ENCODE measurements around the gene ADAM11.

ADAM11 gene

DNA sequence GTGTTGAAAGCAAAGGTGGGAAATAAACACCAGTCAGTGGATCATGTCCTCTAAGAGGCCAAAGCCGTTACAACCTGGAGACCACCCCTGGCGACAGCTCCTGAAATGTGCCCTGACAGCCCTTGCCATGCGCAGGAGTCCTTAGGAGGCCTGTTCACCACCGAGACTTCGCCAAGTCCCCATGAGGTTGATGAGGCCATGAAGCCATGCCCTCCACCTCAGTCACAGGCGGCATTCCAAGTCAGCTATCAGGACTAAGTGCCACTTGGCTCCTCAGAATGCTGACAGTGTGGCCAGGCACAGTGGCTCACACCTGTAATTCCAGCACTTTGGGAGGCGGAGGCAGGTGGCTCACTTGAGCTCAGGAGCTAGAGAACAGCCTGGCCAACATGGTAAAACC is 27.1 kb downstream of the ADAM11 start:
- Histone ChIP-seq H3K36me3 (ENCODE audit: low read length) (no peaks in the 10 kb centered on the region), H3K9me3 (ENCODE audit: insufficient read depth, low read length) (no peaks in the 10 kb centered on the region), H3F3A (ENCODE audit: insufficient read depth) (no peaks in the 10 kb centered on the region), H4K20me1 (ENCODE audit: low read depth, low read length) (no peaks in the 10 kb centered on the region), H3K27ac (ENCODE audit: low read depth, low read length) (no peak overlapping the region), H3K79me2 (ENCODE audit: insufficient read depth, low read length) (no peaks in the 10 kb centered on the region), H3K9me2 (replicated peaks; ENCODE audit: insufficient read depth, low read length) (no peaks in the 10 kb centered on the region), H2AFZ (ENCODE audit: low read depth, low read length, severe bottlenecking) (no peak overlapping the region), H3K4me2 (ENCODE audit: low read depth, low read length, poor library complexity, severe bottlenecking) (no peak overlapping the region), H3K9ac (ENCODE audit: low read length) (no peak overlapping the region), H3K4me3 (ENCODE audit: insufficient read depth, low read length, poor library complexity, severe bottlenecking) (no peak overlapping the region), H3K27me3 (ENCODE audit: low read length) (no peaks in the 10 kb centered on the region)
- TF ChIP-seq EZH2phosphoT487 (conservative IDR thresholded peaks at IDR 0.05; ENCODE audit: low read length) = no peak
- TF ChIP-seq, protein P1, sequence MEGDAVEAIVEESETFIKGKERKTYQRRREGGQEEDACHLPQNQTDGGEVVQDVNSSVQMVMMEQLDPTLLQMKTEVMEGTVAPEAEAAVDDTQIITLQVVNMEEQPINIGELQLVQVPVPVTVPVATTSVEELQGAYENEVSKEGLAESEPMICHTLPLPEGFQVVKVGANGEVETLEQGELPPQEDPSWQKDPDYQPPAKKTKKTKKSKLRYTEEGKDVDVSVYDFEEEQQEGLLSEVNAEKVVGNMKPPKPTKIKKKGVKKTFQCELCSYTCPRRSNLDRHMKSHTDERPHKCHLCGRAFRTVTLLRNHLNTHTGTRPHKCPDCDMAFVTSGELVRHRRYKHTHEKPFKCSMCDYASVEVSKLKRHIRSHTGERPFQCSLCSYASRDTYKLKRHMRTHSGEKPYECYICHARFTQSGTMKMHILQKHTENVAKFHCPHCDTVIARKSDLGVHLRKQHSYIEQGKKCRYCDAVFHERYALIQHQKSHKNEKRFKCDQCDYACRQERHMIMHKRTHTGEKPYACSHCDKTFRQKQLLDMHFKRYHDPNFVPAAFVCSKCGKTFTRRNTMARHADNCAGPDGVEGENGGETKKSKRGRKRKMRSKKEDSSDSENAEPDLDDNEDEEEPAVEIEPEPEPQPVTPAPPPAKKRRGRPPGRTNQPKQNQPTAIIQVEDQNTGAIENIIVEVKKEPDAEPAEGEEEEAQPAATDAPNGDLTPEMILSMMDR (IDR thresholded peaks at IDR 0.05; ENCODE audit: insufficient read depth, low read length, poor library complexity, severe bottlenecking) = no peak

DNA sequence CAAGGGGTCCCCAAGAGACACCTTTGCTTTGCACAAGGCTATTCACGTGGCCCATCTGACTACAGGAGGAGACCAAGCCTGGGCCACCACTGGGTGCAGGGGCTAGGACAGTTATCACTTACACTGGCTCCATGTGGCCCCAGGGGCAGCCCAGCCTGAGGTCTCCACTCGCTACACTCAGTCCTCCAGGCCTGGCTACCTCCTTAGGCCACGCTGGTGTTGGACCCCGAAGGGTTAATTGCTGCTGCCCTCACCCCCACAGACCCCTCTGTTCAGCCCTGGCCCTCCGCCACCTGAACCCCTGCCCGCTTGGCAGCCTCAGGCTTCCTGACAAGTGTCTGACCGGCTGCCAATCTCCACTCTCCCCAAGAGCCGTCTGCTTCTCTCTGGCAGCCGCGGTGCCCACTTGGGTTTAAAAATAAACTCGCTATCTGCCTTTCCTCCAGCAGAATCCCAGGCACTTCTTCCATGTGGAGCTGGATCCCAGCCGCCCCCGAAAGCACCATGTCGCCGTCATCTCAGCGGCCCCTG is 27.8 kb downstream of the ADAM11 start:
- TF ChIP-seq, protein P1 (IDR thresholded peaks at IDR 0.05; ENCODE audit: insufficient read depth, low read length, poor library complexity, severe bottlenecking) = no peak
- TF ChIP-seq EZH2phosphoT487 (conservative IDR thresholded peaks at IDR 0.05; ENCODE audit: low read length) = no peak
- Histone ChIP-seq H3F3A (ENCODE audit: insufficient read depth) (no peaks in the 10 kb centered on the region), H3K9me3 (ENCODE audit: insufficient read depth, low read length) (no peaks in the 10 kb centered on the region), H3K27me3 (ENCODE audit: low read length) (no peaks in the 10 kb centered on the region), H4K20me1 (ENCODE audit: low read depth, low read length) (no peaks in the 10 kb centered on the region), H3K9ac (ENCODE audit: low read length) (no peak overlapping the region), H3K4me2 (ENCODE audit: low read depth, low read length, poor library complexity, severe bottlenecking) (no peak overlapping the region), H3K36me3 (ENCODE audit: low read length) (no peaks in the 10 kb centered on the region), H3K4me3 (ENCODE audit: insufficient read depth, low read length, poor library complexity, severe bottlenecking) (no peak overlapping the region), H3K27ac (ENCODE audit: low read depth, low read length) (no peak overlapping the region), H2AFZ (ENCODE audit: low read depth, low read length, severe bottlenecking) (no peak overlapping the region), H3K9me2 (replicated peaks; ENCODE audit: insufficient read depth, low read length) (no peaks in the 10 kb centered on the region), H3K79me2 (ENCODE audit: insufficient read depth, low read length) (no peaks in the 10 kb centered on the region)

DNA sequence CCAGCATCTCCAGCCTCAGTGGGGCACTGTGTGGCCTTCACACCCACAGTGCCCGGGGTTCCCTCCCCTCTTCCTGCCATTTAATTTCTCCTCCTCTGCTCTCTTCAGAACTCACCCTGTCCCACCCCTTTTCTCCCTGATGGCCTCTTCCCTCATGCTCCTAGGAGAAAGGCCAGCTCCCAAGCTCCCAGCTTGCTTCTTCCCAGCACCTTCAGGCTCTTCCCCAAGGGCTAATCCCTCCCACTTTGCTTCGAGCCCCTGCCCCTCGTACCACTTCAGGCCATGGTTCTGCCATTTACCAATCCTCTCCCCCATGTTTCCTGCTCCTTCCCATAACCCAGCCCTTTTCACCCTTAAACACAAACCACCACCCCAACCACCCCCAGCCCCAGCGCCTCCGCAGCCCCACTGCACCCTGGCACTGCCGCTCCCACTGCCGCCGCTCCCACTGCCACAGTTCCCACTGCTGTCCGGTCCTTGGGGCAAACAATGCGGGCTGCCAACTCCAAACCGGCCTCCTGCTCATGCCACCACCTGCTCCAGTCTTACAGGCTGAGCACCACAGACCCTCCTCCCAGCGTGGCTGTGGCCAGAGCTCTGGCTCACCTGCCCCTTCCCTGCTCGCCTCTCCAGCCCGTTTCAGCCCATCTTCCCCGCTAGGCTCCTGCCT is 28.6 kb downstream of the ADAM11 start:
- TF ChIP-seq, protein P1 (IDR thresholded peaks at IDR 0.05; ENCODE audit: insufficient read depth, low read length, poor library complexity, severe bottlenecking) = no peak
- no peak for TF ChIP-seq EZH2phosphoT487 (conservative IDR thresholded peaks at IDR 0.05; ENCODE audit: low read length)
- H3K9ac ChIP-seq (ENCODE audit: low read length) = no peak overlapping the region
- H3K9me3 ChIP-seq (ENCODE audit: insufficient read depth, low read length) = no peaks in the 10 kb centered on the region
- H2AFZ ChIP-seq (ENCODE audit: low read depth, low read length, severe bottlenecking) = no peak overlapping the region
- H3K27ac ChIP-seq (ENCODE audit: low read depth, low read length) = no peak overlapping the region
- H3K36me3 ChIP-seq (ENCODE audit: low read length) = no peaks in the 10 kb centered on the region
- no peaks in the 10 kb centered on the region for H4K20me1 ChIP-seq (ENCODE audit: low read depth, low read length)
- no peaks in the 10 kb centered on the region for H3K27me3 ChIP-seq (ENCODE audit: low read length)
- H3K79me2 ChIP-seq (ENCODE audit: insufficient read depth, low read length) = no peaks in the 10 kb centered on the region
- H3K9me2 ChIP-seq (replicated peaks; ENCODE audit: insufficient read depth, low read length) = no peaks in the 10 kb centered on the region
- H3F3A ChIP-seq (ENCODE audit: insufficient read depth) = 0 out of 2 replicates have a peak, but pooled peaks cover 2% of the 10 kb centered on the region
- H3K4me2 ChIP-seq (ENCODE audit: low read depth, low read length, poor library complexity, severe bottlenecking) = no peak overlapping the region
- no peak overlapping the region for H3K4me3 ChIP-seq (ENCODE audit: insufficient read depth, low read length, poor library complexity, severe bottlenecking)
